PC-9 (cell line): Measurements from ENCODE around the gene STARD7.

Source experiments
- CTCF ChIP-seq: fragments of 200-600 bp; sonication (generic); conservative IDR thresholded peaks from 2 replicates; pipeline ENCODE4 v1.6.1; 2017; ENCODE audit warnings: mixed run types, antibody characterized with exemption, mild to moderate bottlenecking, moderate library complexity
- EZH2 ChIP-seq: fragments of 200-600 bp; sonication (generic); IDR thresholded peaks from 2 replicates; pipeline ENCODE4 v1.8.0; 2017; ENCODE audit warnings: antibody characterized with exemption, low read depth

- no peak for TF ChIP-seq CTCF
- TF ChIP-seq EZH2 = no peak
Measured at GRCh38 chr2:96137321-96138178, 71.1 kb downstream of the STARD7 start.
